Cardiac muscle cell (in vitro differentiated cells and primary cell): ENCODE results near the gene PPP1R3D. TPM values are rescaled to one million over a fixed set of nuclear protein-coding genes. Genes with fewer than 3 reads are reported as not detected.
A peak's percentile ranks its signal among the peaks of the same experiment; 100 is the strongest.

ENCODE experiments used
- DNase-seq, 2 donors: peaks; one replicate each; pipeline versions ENCODE4 v3.0.0 to v3.0.0-alpha.2; 2010 to 2017; ENCODE audit warnings: low read depth in 1 of 2, low spot score in 1 of 2
- H3K27ac ChIP-seq: fragments of 200-600 bp; sonication (generic); 2 replicates; pipeline ENCODE4 v1.5.1; 2016
- H3K27me3 ChIP-seq: fragments of 200-600 bp; sonication (generic); 2 replicates; pipeline ENCODE4 v1.6.0; 2016; ENCODE audit warnings: control low read depth
- H3K36me3 ChIP-seq: fragments of 200-600 bp; sonication (generic); 2 replicates; pipeline ENCODE4 v1.5.1; 2016; ENCODE audit warnings: control low read depth
- H3K4me1 ChIP-seq: fragments of 200-600 bp; sonication (generic); 2 replicates; pipeline ENCODE4 v1.8.1; 2017; ENCODE audit warnings: low read depth, mild to moderate bottlenecking, mixed run types
- H3K4me3 ChIP-seq: fragments of 200-600 bp; sonication (generic); 2 replicates; pipeline ENCODE4 v1.5.1; 2016; ENCODE audit warnings: mild to moderate bottlenecking
- H3K9me3 ChIP-seq: fragments of 200-600 bp; sonication (generic); 2 replicates; pipeline ENCODE4 v1.5.1; 2017; ENCODE audit warnings: low read depth, mild to moderate bottlenecking, control low read depth
- polyA plus RNA-seq: library from polyadenylated mRNA; unstranded; fragments of >200 nt; fragmentation: Nextera tagmentation; extraction: Ambion mirVana; gene quantifications from 2 replicates; pipeline ENCODE4 v1.2.1, GENCODE V29; 2016
- total RNA-seq: library from RNA; depleted of rRNA; stranded (reverse); fragments of >200 nt; gene quantifications from 2 replicates; pipeline ENCODE4 v1.2.3, GENCODE V29; 2016
- TF ChIP-seq, protein P1 (sequence below): IDR thresholded peaks from 2 replicates; pipeline ENCODE4 v1.5.1; 2012; ENCODE audit warnings: low read depth, mild to moderate bottlenecking, low read length

The PPP1R3D gene, protein sequence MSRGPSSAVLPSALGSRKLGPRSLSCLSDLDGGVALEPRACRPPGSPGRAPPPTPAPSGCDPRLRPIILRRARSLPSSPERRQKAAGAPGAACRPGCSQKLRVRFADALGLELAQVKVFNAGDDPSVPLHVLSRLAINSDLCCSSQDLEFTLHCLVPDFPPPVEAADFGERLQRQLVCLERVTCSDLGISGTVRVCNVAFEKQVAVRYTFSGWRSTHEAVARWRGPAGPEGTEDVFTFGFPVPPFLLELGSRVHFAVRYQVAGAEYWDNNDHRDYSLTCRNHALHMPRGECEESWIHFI
- total RNA-seq (10.4 and 10.6 TPM in 2 replicates), polyA plus RNA-seq (4.3 and 6.7 TPM in 2 replicates)

DNA sequence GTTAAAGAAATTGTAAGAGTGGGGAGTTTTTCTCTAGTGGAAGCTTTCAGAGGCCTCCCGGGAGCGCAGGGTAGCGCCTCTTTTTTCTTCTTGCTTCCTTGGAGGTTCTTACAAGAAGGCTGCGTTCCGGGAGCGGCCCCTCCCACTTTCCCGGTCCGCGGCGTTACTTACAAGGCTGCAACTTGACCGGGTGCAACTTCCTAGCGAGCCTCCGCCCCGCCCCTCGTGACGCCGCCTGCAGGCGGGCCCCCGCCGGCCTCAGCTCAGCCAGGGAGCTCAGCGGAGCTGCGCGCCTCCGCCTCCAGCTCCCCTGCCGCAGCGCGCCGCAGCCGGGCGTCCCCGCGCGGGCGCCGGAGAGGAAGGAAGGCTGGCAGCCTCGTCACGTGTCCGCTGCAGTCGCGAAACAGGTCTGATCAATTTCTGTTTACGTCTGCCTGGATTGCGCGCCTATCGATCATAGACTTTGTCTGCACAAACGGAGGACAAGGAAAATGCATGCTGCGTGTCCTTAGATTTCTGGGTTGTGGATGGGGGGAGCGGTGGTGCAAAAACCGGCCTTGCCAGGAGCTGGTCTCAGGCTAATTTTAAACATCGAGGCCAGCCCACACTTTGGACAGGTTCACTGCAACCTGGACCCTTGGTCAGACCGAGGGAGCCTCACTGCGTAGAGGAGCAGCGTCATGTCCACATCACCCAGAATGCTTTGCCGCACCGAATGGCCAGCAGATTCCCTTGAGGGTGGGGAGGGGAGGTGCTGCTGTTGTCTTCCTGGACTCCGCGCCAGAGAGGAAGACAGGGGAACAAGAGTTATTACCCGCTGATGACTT is at the start of gene PPP1R3D, which contains the start of gene FAM217B:
Gene PPP1R3D (minus strand): TSS at position 177 of the 827 bp plus-strand sequence. CDS start 374 bp downstream, outside the sequence.
Gene FAM217B (plus strand): TSS at position 261 of the 827 bp plus-strand sequence. CDS start 3,555 bp downstream, outside the sequence.
- H3K4me1 ChIP-seq = peaks cover 38% of the 10 kb centered on the region
- H3K9me3 ChIP-seq = no peaks in the 10 kb centered on the region
- no peaks in the 10 kb centered on the region for H3K27me3 ChIP-seq
- TF ChIP-seq, protein P1, sequence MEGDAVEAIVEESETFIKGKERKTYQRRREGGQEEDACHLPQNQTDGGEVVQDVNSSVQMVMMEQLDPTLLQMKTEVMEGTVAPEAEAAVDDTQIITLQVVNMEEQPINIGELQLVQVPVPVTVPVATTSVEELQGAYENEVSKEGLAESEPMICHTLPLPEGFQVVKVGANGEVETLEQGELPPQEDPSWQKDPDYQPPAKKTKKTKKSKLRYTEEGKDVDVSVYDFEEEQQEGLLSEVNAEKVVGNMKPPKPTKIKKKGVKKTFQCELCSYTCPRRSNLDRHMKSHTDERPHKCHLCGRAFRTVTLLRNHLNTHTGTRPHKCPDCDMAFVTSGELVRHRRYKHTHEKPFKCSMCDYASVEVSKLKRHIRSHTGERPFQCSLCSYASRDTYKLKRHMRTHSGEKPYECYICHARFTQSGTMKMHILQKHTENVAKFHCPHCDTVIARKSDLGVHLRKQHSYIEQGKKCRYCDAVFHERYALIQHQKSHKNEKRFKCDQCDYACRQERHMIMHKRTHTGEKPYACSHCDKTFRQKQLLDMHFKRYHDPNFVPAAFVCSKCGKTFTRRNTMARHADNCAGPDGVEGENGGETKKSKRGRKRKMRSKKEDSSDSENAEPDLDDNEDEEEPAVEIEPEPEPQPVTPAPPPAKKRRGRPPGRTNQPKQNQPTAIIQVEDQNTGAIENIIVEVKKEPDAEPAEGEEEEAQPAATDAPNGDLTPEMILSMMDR = peak; percentile 9
- DNase-seq = peak; percentile 96 to 99
- peaks cover 19% of the 10 kb centered on the region for H3K36me3 ChIP-seq
- H3K27ac ChIP-seq = peak within 1 kb of the TSS; percentile 97
- peak within 1 kb of the TSS; percentile 93 for H3K4me3 ChIP-seq

DNA sequence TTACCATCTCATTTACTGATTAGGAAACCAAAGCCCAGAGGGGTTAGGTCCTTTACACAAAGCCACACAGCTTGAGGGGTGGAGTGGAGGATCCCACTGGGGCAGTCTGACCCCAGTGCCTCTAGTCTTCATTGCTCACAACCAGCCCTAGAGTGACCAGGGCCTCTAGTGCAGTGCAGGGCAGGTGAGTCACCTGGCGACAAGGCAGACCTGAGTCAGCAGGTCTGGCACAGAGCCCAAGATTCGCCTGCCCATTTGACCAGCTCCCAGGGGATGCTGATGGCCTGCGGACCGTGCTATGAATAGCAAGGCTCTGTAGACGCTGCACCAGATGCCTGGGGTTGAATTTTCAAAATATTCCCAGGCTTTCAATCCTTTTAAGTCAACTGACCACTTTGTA is 48.0 kb upstream of the PPP1R3D start:
- Histone ChIP-seq H3K27me3 (no peaks in the 10 kb centered on the region), H3K36me3 (no peaks in the 10 kb centered on the region), H3K4me3 (no peak overlapping the region), H3K4me1 (no peaks in the 10 kb centered on the region), H3K9me3 (no peaks in the 10 kb centered on the region), H3K27ac (no peak overlapping the region)
- no peak for DNase-seq
- TF ChIP-seq, protein P1 = no peak

DNA sequence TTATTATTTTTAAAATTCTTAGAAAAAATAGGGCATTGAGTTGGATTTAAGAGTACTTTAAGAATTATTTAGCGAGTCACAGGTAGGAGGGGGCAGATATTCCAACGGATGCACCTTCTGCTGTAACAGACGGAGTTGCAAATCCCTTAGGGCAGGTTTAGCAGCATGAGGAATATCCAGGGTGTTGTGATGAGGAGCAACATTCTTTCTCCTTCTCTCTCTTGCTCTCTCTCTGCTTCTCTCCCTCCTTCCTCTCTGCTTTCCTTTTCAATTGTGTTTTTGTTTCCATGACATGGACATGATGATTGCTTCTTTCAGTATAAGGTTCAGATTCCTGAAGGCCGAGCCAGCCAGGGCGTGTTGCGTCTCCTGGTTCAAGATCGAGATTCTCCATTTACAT is 47.0 kb upstream of the PPP1R3D start:
- TF ChIP-seq, protein P1 = no peak
- no peak for DNase-seq
- H3K27ac ChIP-seq = no peak overlapping the region
- no peaks in the 10 kb centered on the region for H3K36me3 ChIP-seq
- no peaks in the 10 kb centered on the region for H3K4me1 ChIP-seq
- no peak overlapping the region for H3K4me3 ChIP-seq
- H3K27me3 ChIP-seq = no peaks in the 10 kb centered on the region
- H3K9me3 ChIP-seq = no peaks in the 10 kb centered on the region

DNA sequence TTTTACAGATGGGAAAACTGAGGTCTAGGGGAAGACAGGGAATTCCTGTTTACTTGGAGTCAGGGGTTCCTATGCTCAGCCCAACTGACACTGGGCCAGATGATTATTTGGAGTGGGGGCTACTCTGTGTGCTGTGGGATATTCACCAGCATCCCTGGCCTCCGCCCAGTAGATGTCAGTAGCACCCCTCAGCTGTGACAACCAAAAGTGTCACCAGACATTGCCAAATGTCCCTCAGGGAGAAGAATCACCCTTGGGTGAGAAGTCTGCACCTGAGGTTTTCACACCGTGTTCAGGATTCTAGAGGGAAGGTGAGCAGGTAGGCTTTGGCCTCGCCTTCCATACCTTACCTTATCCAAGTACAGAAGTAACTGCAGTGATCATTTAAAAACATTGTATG is 45.8 kb upstream of the PPP1R3D start:
- TF ChIP-seq, protein P1 = no peak
- Histone ChIP-seq H3K4me3 (no peak overlapping the region), H3K27ac (no peak overlapping the region), H3K9me3 (no peaks in the 10 kb centered on the region), H3K4me1 (no peaks in the 10 kb centered on the region), H3K36me3 (no peaks in the 10 kb centered on the region), H3K27me3 (no peaks in the 10 kb centered on the region)
- no peak for DNase-seq

DNA sequence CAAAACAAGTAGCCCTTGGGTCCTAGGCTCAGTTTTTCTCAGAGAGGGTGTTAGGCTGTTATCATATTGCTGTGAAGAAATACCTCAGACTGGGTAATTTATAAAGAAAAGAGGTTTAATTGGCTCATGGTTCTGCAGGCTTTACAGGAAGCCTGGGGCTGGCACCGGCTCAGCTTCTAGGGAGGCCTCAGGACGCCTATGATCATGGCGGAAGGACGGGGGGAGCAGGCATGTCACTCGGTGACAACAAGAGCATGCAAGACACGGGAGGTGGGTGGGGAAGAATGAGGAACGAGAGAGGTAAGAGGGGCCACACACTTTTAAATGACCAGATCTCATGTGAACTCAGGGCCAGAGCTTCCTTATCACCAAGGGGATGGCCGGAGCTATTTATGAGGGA is 45.1 kb upstream of the PPP1R3D start:
- no peak for DNase-seq
- Histone ChIP-seq H3K27me3 (no peaks in the 10 kb centered on the region), H3K4me3 (no peak overlapping the region), H3K27ac (no peak overlapping the region), H3K9me3 (no peaks in the 10 kb centered on the region), H3K4me1 (no peaks in the 10 kb centered on the region), H3K36me3 (no peaks in the 10 kb centered on the region)
- TF ChIP-seq, protein P1 = no peak
